C1 segment of cervical spinal cord (tissue), 14 donors: ENCODE data around the gene USP13.
"Not testable (repeated sequence)": the region's sequence is repeated elsewhere in the genome, so short reads cannot be mapped to it uniquely, and the experiment has no call there.

Experiments
- DNase-seq, 14 donors: peaks; one replicate each; lab custom pipeline; 2025; lab: John Stamatoyannopoulos, UW

USP13 gene

GRCh38 chr3:179653096-179653797, 407 bp downstream of the USP13 start:
- peak in 13 of 14 donors; percentile 43 to 88 (median 78) for DNase-seq

- no peak for DNase-seq
These were observed 2.4 kb downstream of the USP13 start for GRCh38 chr3:179655236-179655635.

DNA sequence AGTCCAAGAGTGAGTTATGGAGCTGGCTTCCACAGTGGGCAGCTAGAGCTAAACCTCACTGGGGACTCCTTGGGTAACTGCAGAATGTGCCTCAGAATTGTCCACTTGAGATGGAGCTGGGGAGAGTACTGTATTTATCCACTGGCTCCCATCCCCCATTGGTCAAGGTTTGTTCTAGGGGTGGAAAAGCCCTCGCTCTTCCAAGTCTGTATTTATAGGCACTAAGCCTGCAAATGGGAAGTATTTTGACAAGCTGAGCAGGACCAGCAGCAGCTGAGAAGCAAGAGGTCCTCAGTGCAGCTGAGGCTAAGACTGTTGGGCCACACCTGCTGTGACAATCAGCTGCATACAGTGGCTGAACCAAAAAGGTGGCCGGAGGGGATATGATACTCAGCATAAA, 5.8 kb downstream of the USP13 start:
- DNase-seq, result no peak

DNA sequence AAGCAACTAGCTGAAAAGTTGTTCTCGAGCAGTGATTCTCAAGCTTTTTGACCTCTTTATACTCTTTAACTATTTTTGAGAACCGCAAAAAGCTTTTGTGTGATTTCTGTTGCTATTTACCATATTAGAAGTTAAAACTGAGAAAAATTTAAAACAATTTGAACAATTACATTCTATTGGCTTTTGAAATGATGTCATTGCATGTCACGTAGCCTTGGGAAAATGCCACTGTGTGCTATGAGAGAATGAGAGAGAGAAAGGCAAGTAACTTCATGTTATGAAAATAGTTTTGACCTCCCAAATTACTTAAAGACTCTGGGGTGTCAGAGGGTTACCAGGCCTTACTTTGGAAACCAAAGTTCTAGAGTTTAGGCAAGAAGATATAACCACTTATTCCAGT, 8.0 kb downstream of the USP13 start:
- DNase-seq, result no peak

DNA sequence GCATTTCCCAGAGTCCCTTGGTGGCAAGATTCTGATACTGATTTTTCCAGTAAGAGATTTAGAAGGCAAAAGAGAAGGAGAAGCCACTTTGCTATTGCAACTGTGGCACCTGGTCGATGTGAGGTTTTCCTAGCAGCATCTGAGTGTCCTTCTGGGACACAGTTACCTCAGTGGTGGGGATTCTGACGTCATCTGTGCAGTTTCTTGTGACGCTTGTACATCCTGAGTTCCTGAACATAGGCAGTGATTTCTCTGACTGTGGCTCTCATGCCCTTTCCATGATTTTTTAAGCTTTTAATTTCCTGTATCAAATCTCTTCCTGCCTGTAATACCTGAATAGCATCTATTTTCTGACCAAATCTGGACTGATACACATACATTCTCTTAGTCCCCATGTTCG, 8.9 kb downstream of the USP13 start:
- DNase-seq, result no peak

GRCh38 chr3:179663093-179663492, 10.3 kb downstream of the USP13 start:
- no peak for DNase-seq

GRCh38 chr3:179666030-179666429, 13.2 kb downstream of the USP13 start:
- no peak for DNase-seq

DNA sequence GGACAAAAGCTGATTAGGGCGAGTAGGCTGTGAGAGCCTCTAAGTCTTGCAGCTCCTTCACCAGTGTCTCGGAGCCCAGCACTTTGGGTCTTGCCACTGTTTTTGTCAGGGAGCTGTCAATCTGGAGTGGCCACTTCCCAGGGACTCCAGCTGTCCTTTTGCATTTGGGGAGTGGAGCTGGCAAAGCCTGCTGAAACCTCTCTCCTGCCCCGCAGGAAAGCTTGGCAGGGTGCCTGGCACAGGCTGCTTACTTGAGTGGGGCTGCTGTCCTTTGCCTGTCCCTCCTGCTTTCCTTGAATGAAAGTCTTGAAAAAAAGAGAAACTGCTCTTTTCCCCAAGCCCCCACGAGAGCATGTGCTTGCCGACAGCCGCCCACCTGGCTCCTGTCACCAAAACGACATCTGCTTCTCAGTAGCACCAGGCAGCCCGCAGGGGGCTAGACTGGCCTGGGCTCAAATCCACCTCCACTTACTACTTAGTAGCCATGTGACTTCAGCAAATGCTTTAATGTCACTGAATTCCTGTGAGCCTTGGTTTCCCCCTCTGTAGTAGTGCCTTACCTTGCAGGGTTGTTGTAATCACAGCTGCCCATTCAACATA, 13.7 kb downstream of the USP13 start:
- peak in 9 of 14 donors; percentile 6 to 81 (median 24) for DNase-seq

- no peak for DNase-seq
These were observed 15.6 kb downstream of the USP13 start for GRCh38 chr3:179668429-179668828.

DNA sequence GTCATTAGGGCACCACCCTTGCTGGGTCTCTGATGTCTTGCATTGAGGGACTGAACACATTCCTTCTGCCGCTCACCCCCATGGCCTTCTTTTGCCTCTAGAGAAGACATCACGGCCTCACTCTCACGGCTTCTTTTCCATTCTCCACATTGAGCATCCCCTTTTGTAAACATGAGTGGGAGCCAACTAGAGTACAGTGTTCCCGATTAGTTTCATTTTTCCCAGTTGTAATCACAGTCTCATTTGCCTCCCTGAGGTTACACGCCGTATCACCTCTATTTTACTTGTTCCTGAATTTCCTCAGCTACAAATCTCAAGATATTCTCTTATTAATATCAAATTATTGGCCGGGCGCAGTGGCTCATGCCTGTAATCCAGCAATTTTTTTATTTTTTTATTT, 17.5 kb downstream of the USP13 start:
- DNase-seq, result no peak

GRCh38 chr3:179671309-179671708, 18.5 kb downstream of the USP13 start:
- DNase-seq, result no peak

- DNase-seq, result no peak
These were observed 19.0 kb downstream of the USP13 start for GRCh38 chr3:179671747-179672242.

GRCh38 chr3:179672918-179673317, 20.1 kb downstream of the USP13 start:
- no peak for DNase-seq

GRCh38 chr3:179673523-179673922, 20.7 kb downstream of the USP13 start:
- no peak for DNase-seq

DNA sequence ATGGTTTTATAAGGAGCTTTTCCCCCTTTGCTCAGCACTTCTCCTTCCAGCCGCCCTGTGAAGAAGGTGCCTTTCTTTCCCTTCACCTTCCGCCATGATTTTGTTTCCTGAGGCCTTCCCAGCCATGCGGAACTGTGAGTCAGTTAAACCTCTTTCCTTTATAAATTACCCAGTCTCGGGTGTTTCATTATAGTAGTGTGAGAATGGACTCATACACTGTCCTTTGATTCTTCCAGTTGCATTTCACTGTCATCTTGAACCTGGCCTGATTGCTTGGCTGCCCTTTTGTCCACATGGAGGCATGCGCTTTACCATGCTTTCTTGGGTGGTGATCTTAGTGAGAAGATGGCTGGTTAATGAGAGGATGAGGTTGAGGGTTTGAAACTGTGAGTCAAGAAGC, 23.2 kb downstream of the USP13 start:
- DNase-seq, result no peak

GRCh38 chr3:179677884-179678283, 25.0 kb downstream of the USP13 start:
- DNase-seq, result no peak

- no peak for DNase-seq
These were observed 28.8 kb downstream of the USP13 start for GRCh38 chr3:179681492-179682263.

GRCh38 chr3:179682426-179683080, 29.7 kb downstream of the USP13 start:
- no peak for DNase-seq

GRCh38 chr3:179683286-179683685, 30.4 kb downstream of the USP13 start:
- not testable (repeated sequence) for DNase-seq

- no peak for DNase-seq
These were observed 35.2 kb downstream of the USP13 start for GRCh38 chr3:179687967-179688535.

GRCh38 chr3:179688850-179689249, 36.0 kb downstream of the USP13 start:
- DNase-seq, result no peak

GRCh38 chr3:179694731-179695130, 41.9 kb downstream of the USP13 start:
- no peak for DNase-seq
